PFSK-1 (cell line): Measurements from ENCODE around the gene EEFSEC.

Experiments used
- POLR2AphosphoS5 ChIP-seq: IDR thresholded peaks from 2 replicates; pipeline ENCODE4 v1.6.1; 2012; ENCODE audit warnings: low read depth, mild to moderate bottlenecking, control low read depth, low read length, moderate library complexity
- REST ChIP-seq, 2 experiments: IDR thresholded peaks; 2 replicates each; pipeline versions ENCODE4 v1.6.1 to v1.8.0; 2011 to 2012; ENCODE audit warnings: low read depth in 2 of 2, low read length in 2 of 2, control low read depth in 1 of 2, inconsistent platforms in 1 of 2, mild to moderate bottlenecking in 1 of 2, moderate library complexity in 1 of 2; ENCODE audit not compliant: insufficient read depth in 1 of 2
- SIN3A ChIP-seq: IDR thresholded peaks from 2 replicates; pipeline ENCODE4 v1.6.1; 2012; ENCODE audit warnings: mild to moderate bottlenecking, low read length, moderate library complexity, borderline replicate concordance; ENCODE audit not compliant: insufficient read depth

- TF ChIP-seq POLR2AphosphoS5: no peak
- TF ChIP-seq SIN3A: no peak
- no peak for TF ChIP-seq REST (IDR thresholded peaks at IDR 0.05; ENCODE audit: insufficient read depth in 1 of 2, low read depth in 2 of 2, low read length in 2 of 2)
These were observed 52.4 kb downstream of the EEFSEC start for GRCh38 chr3:128205558-128206145.
